NCI-H526 treated with DMSO at 0.1 percent for 48 hours (cell line): Measurements from ENCODE around the gene AGPS.

Source experiments
- DNase-seq: peaks from one replicate; lab custom pipeline; 2025; lab: John Stamatoyannopoulos, UW

The AGPS gene

GRCh38 chr2:177592397-177592796, 199.8 kb downstream of the AGPS start:
- DNase-seq = no peak

GRCh38 chr2:177592945-177593344, 200.4 kb downstream of the AGPS start:
- DNase-seq = no peak

- no peak for DNase-seq
Measured at GRCh38 chr2:177593402-177593801, 200.8 kb downstream of the AGPS start.
